COLO668 (cell line): ENCODE measurements around the gene MSANTD3.
A peak's percentile ranks its signal among the peaks of the same experiment; 100 is the strongest.

Experiments used
- DNase-seq: peaks from one replicate; lab custom pipeline; 2025; ENCODE audit not compliant: unreplicated experiment; lab: John Stamatoyannopoulos, UW

Gene MSANTD3

DNA sequence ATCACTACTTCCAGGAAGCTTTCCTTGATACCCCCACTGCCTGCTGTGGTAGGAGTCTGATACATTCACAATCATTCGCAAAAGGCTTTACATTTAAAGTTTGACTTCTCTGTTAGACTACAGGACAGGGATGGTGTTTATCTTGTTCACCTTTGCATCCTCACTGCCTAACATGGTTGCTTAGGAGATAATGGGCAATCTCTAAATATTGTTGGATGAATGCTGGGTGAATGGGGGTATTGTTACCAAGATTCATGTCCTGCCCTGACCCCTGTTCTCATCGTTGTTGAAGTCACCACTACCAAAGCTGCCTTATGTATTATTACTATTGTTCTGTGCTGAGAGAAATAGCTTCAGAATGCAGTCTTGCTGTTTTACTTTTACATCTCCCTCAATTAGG, 38.3 kb downstream of the MSANTD3 start:
- no peak for DNase-seq

DNA sequence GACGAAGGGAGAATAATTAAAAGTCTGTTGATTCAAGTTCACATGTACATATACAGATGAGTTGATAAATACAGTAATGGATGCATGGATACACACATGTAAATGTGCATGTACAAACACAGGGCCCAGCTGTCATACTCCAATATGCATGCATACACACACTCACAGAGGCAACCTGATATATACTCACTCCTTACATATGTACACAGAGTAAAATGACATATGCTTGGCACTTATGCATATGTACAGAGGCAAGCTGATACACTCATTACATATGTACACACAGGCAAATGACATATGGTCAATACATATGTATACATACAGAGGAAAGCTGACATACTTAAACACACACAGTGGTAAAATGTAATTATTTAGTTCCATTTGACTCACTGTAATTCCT, 38.8 kb downstream of the MSANTD3 start:
- no peak for DNase-seq

DNA sequence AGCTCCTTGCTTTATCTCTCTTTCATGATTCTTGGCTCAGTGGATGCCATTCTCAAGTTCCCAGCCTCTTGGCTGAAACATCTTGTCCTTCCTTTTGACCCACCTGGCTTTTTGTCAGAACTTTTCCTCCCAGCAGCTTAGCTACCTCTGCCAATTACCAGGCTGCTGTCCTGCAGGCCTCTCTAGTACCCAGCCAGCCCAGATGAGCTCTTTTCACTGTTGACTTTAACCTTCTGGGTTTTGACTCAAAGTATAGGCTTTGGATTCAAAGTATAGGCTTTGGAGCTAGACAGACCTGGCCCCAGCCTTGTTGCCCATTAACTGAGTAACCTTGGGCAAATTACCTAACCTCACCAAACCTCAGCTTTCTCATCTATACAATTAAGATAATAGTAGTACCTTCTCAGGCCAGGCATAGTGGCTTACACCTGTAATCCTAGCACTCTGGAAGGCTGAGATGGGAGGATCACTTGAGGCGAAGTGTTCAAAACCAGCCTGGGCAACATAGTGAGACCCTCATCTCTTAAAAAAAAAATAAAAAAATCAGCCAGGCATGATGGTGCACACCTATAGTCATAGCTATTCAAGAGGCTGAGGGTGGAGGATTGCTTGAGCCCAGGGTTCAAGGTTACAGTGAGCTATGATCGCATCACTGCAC, 39.4 kb downstream of the MSANTD3 start:
- no peak for DNase-seq

DNA sequence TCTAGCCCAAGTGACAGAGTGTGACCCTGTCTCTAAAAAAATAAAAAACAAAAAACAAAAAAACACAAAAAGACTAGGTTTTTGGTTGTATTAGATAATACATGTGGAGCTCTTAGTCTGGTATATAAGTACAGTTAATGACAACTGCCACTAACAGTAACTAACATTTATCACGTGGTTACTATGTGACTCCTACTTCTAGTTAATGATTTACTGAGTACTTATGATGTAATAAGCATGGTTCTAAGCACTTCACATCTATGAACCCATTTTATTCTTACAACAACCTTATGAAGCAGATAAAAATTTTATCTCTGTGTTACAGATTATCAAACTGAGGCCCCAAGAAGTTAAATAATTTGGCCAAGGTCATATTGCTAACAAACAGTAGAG, 39.9 kb downstream of the MSANTD3 start:
- no peak for DNase-seq

DNA sequence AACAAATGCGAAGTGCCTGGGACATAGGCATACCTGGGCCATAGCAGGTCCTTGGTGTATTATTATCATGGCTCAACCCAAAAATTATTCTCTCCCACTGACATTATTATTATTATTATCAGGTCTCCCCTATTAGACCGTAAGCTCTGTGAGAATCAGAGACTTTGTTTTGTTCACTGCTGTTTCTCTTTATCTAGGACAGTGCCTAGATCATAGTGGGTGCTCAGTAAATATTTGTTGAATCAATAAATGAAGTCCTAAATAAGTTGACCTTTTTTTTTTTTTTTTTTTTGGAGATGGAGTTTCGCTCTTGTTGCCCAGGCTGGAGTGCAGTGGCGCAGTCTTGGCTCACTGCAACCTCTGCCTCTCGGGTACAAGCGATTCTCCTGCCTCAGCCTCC, 41.1 kb downstream of the MSANTD3 start:
- no peak for DNase-seq

DNA sequence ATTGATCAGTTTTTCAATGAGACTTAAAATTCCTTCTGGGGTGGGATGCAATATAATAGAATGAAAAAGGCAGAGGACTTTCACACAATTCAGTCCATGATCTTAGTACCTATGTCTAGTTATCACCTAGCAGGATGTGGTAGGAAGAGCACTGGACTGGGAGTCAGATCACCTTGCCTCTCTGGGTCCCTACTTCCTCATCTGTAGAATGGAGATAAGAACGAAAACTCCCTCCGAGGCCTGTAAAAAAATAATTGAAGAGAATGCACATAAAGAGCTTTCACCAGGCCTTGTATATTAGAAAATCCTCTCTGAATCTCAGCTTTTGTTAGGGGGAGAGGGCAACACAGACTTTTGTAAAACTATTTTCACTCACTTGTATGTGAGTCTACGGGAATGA, 45.3 kb downstream of the MSANTD3 start:
- no peak for DNase-seq

DNA sequence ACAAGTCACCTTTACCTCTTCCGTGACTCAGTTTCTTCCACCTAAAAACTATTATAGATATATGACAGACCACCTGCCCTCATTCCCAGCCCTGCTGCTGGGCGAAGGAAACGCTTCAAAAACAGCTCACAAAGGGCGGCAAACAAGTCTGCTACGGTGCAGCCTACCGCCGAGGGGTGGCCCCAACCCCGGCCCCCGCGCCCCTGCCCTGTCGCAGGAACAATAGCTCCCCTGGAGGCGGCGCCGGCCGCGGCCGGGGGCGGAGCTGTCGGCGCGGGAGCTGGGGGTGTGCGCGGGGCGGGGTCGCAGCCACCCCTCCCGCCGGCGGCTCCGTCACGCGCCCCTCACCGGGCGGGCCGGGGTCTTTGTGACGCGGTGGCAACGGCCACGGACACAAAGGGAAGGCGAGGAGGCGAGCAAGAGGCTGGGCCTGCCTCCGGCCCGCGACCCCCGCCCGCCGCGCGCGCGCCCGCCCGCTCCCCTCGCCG, 45.9 kb downstream of the MSANTD3 start, which contains the start of gene TMEFF1:
TSS of gene TMEFF1 (plus strand) at position 362 of the 488 bp plus-strand sequence. CDS start 396 bp downstream, outside the sequence.
- peak; percentile 52 for DNase-seq

DNA sequence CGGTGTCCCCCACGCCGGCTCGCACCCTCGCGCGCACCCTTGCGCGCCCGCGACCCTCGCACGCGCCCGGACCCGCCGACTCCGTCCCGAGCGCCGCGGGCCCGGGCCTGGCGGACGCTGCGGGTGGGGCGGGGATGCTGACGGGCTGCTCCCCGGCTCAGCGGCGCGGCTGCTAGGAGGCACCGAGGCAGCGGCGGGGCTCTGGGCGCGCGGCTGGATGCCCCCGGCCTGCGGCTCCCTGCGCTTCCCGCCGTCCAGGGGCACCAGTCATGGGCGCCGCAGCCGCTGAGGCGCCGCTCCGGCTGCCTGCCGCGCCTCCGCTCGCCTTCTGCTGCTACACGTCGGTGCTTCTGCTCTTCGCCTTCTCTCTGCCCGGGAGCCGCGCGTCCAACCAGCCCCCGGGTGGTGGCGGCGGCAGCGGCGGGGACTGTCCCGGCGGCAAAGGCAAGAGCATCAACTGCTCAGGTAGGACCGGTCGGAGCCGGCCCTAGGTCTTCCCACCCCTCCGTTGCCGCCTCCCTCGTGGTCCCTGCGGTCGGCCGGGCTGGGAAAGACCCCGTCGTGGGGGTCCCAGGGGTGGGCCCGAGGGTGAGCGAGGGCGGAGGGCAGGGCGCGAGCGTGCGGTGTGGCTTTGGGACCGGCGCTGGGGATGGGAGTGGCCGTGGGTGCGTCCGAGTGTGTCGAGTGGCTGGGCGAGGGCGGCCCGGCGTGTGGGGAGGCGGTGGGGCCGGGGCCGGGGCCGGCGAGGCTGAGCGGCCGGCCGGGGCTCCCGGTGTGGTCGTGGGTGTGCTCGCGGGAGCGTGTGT, 46.5 kb downstream of the MSANTD3 start:
- DNase-seq: peak; percentile 68

DNA sequence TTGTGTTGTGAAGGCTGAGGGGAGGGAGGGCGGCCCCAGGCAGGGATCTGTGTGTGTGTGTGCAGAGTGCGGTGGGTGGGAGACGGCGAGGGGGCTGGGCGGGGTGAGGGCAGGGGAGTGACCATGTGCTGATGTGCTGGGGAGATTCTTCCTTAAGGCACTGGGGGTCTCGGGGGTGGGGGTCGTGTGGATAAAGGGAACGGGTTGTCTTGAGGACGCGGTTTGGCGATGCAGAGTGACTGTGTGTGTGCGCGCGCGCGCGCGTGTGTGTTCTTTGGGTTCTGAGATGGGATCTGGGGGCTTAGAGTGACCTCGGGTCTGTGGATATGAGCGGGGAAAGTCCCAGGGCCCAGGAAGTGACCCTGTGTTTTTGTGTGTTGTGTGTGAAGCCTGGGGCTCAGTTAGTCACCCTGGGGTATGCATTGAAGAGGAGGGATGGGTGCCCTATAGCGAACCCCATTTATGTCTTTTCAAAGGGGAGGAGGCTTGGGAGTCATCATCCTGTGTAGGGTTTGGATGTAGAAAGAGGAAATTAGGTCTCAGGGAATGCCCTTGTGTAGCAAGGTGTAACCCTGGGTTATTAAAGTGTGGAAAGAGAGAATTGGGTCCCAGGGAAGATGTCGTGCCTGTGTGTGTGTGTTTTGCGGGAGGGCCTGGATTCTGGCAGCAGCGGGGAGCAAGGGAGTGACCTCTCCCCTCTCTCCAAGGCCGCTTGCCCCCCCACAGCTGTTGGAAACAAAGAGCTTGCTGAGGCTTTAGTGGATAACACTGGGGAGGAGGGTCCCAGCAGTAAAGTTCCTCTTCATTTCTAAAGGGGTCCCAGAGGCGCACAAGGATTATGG, 47.4 kb downstream of the MSANTD3 start:
- DNase-seq: no peak

DNA sequence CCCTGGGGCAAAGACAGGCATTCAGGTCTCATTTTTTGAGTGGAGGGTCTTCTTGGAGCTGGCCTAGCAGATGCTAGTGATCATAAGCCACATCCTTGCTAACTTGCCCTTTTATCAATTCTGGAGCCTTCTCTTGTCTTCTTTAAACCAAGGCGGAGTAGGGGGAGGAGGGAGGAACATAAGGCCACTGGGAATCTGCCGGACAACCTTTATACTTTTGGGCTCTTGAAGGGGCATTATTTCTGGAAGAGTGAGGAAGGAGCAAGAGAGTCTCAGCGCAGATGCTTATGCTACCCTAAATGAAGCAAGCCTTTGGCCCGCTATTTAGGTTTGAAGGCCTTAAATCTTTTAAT, 48.0 kb downstream of the MSANTD3 start:
- no peak for DNase-seq

DNA sequence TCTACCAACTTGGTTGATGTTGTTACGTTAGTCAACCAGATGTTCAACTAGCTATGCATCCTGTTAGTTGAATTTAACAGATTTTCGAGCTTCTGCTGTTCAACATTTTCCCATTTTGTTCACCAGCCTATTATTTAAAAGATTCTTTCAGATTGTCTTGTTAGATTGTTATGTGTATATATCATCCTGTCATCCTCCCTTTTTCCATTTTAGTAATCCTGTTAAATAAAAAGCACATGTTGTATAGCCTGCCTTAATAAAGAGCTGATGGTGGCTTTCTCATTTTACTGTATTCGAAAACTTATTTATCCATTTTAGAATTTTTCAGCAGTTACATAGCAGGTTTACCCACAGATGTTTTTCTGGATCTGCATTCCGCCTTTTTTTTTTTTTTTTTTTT, 50.3 kb downstream of the MSANTD3 start:
- DNase-seq: no peak

DNA sequence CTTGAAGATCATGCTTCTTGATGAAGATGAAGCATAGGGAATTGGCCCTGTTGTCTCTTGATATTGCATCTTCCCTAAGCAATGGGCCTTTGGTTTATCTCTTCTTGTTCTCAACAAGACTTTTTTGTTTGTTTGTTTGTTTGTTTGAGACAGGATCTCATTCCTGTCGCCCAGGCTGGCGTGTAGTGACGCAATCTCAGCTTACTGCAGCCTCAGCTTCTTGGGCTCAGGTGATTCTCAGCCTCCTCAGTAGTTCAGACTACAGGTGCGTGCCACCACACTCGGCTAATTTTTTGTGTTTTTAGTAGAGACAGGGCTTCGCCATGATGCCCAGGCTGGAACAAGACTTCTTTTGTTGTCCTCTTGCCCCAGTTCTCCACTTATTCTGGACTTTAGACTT, 51.2 kb downstream of the MSANTD3 start:
- no peak for DNase-seq

DNA sequence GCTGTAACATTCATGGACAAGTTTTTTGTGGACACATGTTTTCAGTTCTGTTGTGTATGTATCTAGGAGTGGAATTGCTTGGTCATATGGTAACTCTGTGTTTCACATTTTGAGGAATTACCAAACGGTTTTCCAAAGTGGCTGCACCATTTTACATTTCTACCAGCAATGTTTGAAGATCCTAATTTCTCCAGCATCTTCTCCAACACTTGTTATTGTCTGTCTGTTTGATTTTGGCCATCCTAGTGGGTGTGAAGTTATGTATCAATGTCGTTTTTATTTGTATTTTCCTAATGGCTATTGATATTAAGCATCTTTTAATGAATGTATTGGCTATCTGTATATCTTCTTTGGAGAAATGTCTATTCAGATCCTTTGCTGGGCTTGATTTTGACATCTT, 52.9 kb downstream of the MSANTD3 start:
- DNase-seq: no peak

DNA sequence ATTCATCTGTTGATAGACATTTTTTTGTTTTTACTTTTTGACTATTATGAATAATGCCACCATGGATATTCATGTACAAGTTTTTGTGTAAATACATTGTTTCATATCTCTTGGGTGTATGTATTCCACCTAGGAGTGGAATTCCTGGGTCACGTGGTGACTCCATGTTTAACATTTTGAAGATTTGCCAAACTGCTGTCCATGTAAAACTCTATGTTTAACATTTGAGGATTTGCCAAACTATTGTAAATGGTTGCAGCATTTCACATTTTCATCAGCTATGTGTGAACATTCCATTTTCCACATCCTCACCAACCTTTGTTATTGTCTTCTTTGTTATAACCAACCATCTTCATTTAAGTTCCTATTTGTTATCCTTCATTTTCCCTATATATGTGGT, 58.3 kb downstream of the MSANTD3 start:
- DNase-seq: no peak

DNA sequence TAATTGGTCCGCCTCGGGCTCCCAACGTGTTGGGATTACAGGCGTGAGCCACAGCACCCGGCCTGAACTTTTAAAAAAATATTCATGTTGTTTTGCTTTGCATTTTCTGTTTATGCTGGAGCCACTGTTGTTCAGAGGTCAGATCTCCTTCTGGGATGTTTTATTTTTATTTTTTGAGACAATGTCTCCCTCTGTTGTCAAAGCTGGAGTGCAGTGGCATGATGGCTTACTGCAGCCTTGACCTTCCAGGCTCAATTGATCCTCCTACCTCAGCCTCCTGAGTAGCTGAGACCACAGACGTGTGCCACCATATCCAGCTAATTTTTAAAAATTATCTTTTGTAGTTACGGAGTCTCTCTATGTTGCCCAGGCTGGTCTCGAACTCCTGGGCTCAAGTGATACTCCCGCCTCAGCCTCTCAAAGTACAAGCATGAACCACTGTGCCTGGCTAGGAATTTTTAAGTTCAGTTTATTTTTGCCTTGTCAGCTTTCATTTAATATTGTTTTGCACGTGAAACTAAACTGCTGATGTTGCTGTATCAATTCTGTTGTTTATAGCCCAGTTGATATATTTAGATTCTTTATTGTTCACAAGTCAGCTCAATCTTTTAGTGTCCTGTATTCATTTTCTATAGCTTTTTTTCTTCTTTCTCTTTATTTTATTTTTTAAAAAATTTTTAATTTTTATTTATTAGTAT, 59.7 kb downstream of the MSANTD3 start:
- no peak for DNase-seq

DNA sequence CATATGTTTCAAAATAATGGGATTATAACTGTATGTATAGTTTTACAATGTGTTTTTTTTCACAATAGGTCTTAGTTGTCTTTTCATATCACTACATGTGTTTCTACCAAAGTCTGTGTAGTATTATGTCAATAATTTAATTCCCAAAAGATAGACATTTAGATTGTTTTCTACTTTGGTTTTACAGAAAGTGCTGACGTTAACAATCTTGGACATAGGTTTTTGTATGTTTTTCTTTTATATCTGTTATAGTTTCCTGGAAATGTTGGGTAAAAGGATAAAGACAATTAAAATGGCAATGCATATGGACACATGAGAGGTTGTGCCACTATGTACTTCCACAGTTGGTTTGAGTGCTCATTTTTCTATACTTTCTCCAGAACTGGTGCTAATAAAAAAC, 61.2 kb downstream of the MSANTD3 start:
- DNase-seq: no peak

DNA sequence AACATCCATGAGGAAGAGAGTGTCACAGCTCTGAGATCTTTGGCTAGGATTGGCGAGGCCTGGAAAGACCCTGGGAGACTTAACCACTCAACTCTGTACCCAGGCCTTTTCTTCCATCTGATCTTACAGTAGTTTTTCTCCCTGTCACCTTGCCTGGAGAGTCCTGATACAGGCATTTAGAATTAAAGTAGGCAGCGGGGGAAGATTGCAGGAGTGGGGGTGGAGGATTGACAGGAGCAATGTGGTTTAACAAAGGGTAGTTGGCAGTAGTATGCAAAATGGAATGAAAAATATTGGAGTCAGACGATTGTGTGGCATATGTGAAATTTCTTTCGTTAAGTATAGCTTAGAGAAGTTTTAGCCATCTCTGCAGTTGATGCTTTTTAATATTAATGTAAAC, 62.9 kb downstream of the MSANTD3 start:
- DNase-seq: no peak

DNA sequence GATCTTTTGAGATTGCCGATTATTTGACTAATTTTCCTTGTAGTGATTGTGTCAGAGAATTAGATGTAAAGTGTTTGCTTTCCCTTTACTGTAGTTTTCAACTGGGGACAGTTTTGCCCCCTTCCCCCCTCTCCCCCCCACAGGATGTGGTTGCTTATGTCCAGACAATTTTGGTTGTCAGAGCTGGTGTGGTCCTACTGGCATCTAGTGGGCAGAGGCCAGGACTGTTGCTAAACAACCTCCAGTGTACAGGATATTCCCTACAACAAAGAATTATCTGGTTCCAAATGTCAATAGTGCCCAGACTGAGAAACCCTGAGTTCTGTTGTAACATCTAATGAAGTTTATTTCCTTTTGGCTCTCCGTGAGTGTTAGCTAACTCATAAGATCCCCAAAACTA, 66.0 kb downstream of the MSANTD3 start:
- DNase-seq: no peak

DNA sequence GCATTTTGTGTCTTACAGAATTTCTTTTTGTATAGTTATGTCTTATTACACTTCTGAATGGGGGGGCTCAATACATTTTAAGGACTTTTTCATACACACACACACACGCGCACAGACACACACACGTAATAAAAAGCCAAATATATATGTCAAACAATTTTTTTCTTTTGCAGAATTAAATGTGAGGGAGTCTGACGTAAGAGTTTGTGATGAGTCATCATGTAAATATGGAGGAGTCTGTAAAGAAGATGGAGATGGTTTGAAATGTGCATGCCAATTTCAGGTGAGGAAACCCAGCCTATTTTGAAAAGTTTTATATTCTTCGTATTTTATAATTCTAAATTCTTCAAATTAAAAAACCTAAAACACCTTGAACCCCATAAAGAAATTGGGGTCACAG, 71.6 kb downstream of the MSANTD3 start:
- DNase-seq: no peak

DNA sequence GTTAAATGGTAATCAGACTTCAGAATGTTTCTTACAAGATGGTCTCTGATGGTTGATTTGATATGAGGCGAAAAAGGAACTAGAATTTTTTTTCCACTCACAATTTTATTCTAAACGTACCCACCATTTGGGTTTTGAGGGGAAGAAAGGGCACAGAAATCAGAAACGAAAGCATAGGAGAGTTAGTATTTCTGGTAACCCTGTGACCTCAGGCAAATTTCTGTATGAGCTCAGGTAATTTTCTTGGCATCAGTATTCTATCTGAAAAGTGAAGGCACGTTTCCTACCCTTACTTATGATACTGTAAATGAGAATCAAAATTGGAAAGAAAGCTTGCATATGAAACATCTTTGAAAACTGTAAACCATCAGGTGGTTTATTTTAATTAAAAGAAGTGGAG, 72.5 kb downstream of the MSANTD3 start:
- no peak for DNase-seq

DNA sequence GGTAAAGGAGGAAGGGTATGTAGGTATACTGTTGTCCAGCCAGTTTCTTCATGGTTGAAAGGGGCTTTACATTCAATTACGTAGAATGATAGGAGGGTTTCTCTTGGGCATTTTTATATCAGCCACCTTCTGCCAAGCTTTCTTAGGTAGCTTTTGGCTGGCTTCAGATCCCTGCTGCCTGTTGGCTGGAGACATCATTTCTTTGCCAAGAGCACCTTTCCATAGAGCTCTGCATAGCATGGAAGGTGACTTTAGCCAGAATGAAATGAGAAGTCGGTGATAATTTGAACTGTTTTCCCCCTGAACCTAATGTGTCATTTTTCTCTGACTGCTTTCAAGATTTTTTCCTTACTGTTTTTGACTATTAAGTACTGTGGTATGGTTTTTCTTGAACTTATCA, 72.9 kb downstream of the MSANTD3 start:
- DNase-seq: no peak
